HEK293T (cell line): ENCODE measurements around the gene COQ8A.

Source experiments
- CTCF ChIA-PET: fragments of 350-600 bp; formaldehyde crosslinking; extraction: SDS; loops from one replicate; lab custom pipeline; 2021; ENCODE audit warnings: antibody characterized with exemption, inconsistent platforms; lab: Yijun Ruan, JAX
- POLR2A ChIA-PET: fragments of 350-600 bp; formaldehyde crosslinking; extraction: SDS; loops from one replicate; lab custom pipeline; 2020; ENCODE audit warnings: antibody characterized with exemption, inconsistent platforms; lab: Yijun Ruan, JAX
- DNase-seq: peaks from one replicate; pipeline ENCODE4 v3.0.0; 2012; ENCODE audit warnings: mixed read lengths; ENCODE audit errors: extremely low spot score
- ARNT ChIP-seq: fragments of 450-650 bp; IDR thresholded peaks from 2 replicates; pipeline ENCODE4 v1.6.1; 2017; ENCODE audit warnings: mild to moderate bottlenecking
- BHLHE40 ChIP-seq: fragments of 450-650 bp; IDR thresholded peaks from 2 replicates; pipeline ENCODE4 v1.6.1; 2016; ENCODE audit warnings: mild to moderate bottlenecking, moderate library complexity, borderline replicate concordance
- CTBP1 ChIP-seq: fragments of 450-650 bp; IDR thresholded peaks from 2 replicates; pipeline ENCODE4 v1.6.1; 2016; ENCODE audit warnings: borderline replicate concordance
- ELF4 ChIP-seq: fragments of 450-650 bp; IDR thresholded peaks from 2 replicates; pipeline ENCODE4 v1.6.1; 2017; ENCODE audit warnings: antibody characterized with exemption
- FOXA1 ChIP-seq: fragments of 450-650 bp; IDR thresholded peaks from 2 replicates; pipeline ENCODE4 v1.6.1; 2016; ENCODE audit warnings: mild to moderate bottlenecking
- FOXK2 ChIP-seq: fragments of 450-650 bp; IDR thresholded peaks from 2 replicates; pipeline ENCODE4 v1.6.1; 2016; ENCODE audit warnings: mild to moderate bottlenecking
- FOXM1 ChIP-seq: fragments of 450-650 bp; IDR thresholded peaks from 2 replicates; pipeline ENCODE4 v1.6.1; 2017; ENCODE audit warnings: mild to moderate bottlenecking, borderline replicate concordance
- HDGF ChIP-seq: fragments of 450-650 bp; IDR thresholded peaks from 2 replicates; pipeline ENCODE4 v1.6.1; 2017; ENCODE audit warnings: antibody characterized with exemption, borderline replicate concordance
- L3MBTL2 ChIP-seq: fragments of 450-650 bp; conservative IDR thresholded peaks from 2 replicates; pipeline ENCODE4 v1.6.1; 2016; ENCODE audit warnings: mild to moderate bottlenecking
- LEF1 ChIP-seq: fragments of 450-650 bp; IDR thresholded peaks from 2 replicates; pipeline ENCODE4 v1.6.1; 2017; ENCODE audit warnings: mild to moderate bottlenecking, borderline replicate concordance
- NFRKB ChIP-seq: fragments of 450-650 bp; IDR thresholded peaks from 2 replicates; pipeline ENCODE4 v1.6.1; 2016; ENCODE audit warnings: mild to moderate bottlenecking, moderate library complexity
- PKNOX1 ChIP-seq: fragments of 450-650 bp; IDR thresholded peaks from 2 replicates; pipeline ENCODE4 v1.6.1; 2016
- SP1 ChIP-seq: fragments of 450-650 bp; IDR thresholded peaks from 2 replicates; pipeline ENCODE4 v1.6.1; 2017
- SUZ12 ChIP-seq: fragments of 450-650 bp; IDR thresholded peaks from 2 replicates; pipeline ENCODE4 v1.6.1; 2016; ENCODE audit warnings: mild to moderate bottlenecking
- TARDBP ChIP-seq: fragments of 450-650 bp; IDR thresholded peaks from 2 replicates; pipeline ENCODE4 v1.6.1; 2016
- ZNF384 ChIP-seq: fragments of 450-650 bp; IDR thresholded peaks from 2 replicates; pipeline ENCODE4 v1.6.1; 2016

The COQ8A gene

GRCh38 chr1:226904772-226905171, 35.3 kb upstream of the COQ8A start:
- ChIA-PET POLR2A (no interaction called here), CTCF (no interaction called here)
- TF ChIP-seq CTBP1: no peak
- TF ChIP-seq ELF4: no peak
- no peak for TF ChIP-seq SUZ12
- no peak for TF ChIP-seq HDGF
- DNase-seq: no peak

GRCh38 chr1:226908419-226908818, 31.7 kb upstream of the COQ8A start:
- no peak for DNase-seq
- ChIA-PET POLR2A (no interaction called here), CTCF (no interaction called here)
- TF ChIP-seq FOXM1: no peak
- no peak for TF ChIP-seq PKNOX1
- TF ChIP-seq ELF4: no peak
- TF ChIP-seq FOXK2: no peak
- TF ChIP-seq ZNF384: no peak
- TF ChIP-seq NFRKB: no peak
- TF ChIP-seq SP1: no peak
- no peak for TF ChIP-seq L3MBTL2
- no peak for TF ChIP-seq BHLHE40
- no peak for TF ChIP-seq ARNT
- TF ChIP-seq CTBP1: no peak

- CTCF ChIA-PET: no interaction called here
- TF ChIP-seq CTBP1 (no peak), ARNT (no peak), FOXM1 (no peak), LEF1 (no peak), L3MBTL2 (no peak), NFRKB (no peak), FOXK2 (no peak), ELF4 (no peak), PKNOX1 (no peak), SP1 (no peak), HDGF (no peak), ZNF384 (no peak), SUZ12 (no peak), TARDBP (no peak), FOXA1 (no peak), BHLHE40 (no peak)
- POLR2A ChIA-PET: no interaction called here
- DNase-seq: no peak
These were observed 31.2 kb upstream of the COQ8A start for GRCh38 chr1:226908913-226909312.

- ChIA-PET CTCF (interaction anchor here (0.6 to 2.3 kb wide), 3 partner anchors 26 to 527 kb away, joined by 3 to 14 read pairs (median 3); partner anchors contain the start of gene COQ8A), POLR2A (interaction anchor here (1.9 kb wide), 1 partner anchor 28 kb away, joined by 4 read pairs; the partner anchor contains the start of gene COQ8A)
- TF ChIP-seq PKNOX1 (no peak), SP1 (no peak), ARNT (no peak), ELF4 (no peak), FOXA1 (no peak), SUZ12 (no peak), ZNF384 (no peak), FOXM1 (no peak), FOXK2 (no peak), L3MBTL2 (no peak), BHLHE40 (no peak), CTBP1 (no peak), TARDBP (no peak), LEF1 (no peak), HDGF (no peak), NFRKB (no peak)
- peak; percentile 78 for DNase-seq
These were observed 27.4 kb upstream of the COQ8A start for GRCh38 chr1:226912587-226913176.

GRCh38 chr1:226915672-226915995, 24.5 kb upstream of the COQ8A start:
- no peak for DNase-seq
- CTCF ChIA-PET: no interaction called here
- POLR2A ChIA-PET: no interaction called here
- TF ChIP-seq PKNOX1 (no peak), FOXM1 (no peak)

- POLR2A ChIA-PET: no interaction called here
- DNase-seq: no peak
- TF ChIP-seq SP1: no peak
- TF ChIP-seq ARNT: no peak
- TF ChIP-seq FOXM1: no peak
- no peak for TF ChIP-seq NFRKB
- no peak for TF ChIP-seq CTBP1
- TF ChIP-seq SUZ12: no peak
- no peak for TF ChIP-seq ELF4
- TF ChIP-seq PKNOX1: no peak
- no peak for TF ChIP-seq ZNF384
- TF ChIP-seq L3MBTL2: no peak
- no peak for TF ChIP-seq TARDBP
- no peak for TF ChIP-seq FOXK2
- TF ChIP-seq FOXA1: no peak
- TF ChIP-seq HDGF: no peak
- TF ChIP-seq LEF1: no peak
- TF ChIP-seq BHLHE40: no peak
- CTCF ChIA-PET: no interaction called here
These were observed 23.6 kb upstream of the COQ8A start for GRCh38 chr1:226916497-226916896.
